ENCODE measurements around the gene NAB2.

GRCh38 chr12:57092876-57093414 lies 4.0 kb downstream of the NAB2 start:
- TF ChIP-seq CTCF (IDR thresholded peaks at IDR 0.05): no peak
- no peak for TF ChIP-seq POLR2A (IDR thresholded peaks at IDR 0.05)
